Smooth muscle cell (in vitro differentiated cells): ENCODE results near the gene FKBP7. TPM values are rescaled to one million over a fixed set of nuclear protein-coding genes. Genes with fewer than 3 reads are reported as not detected.

Experiments used
- DNase-seq: peaks from one replicate; lab custom pipeline; 2025; ENCODE audit not compliant: unreplicated experiment; lab: John Stamatoyannopoulos, UW
- H2AFZ ChIP-seq: fragments of 200-600 bp; sonication (generic); 2 replicates; pipeline ENCODE4 v1.6.0; 2016; ENCODE audit warnings: antibody characterized with exemption, low read depth, mild to moderate bottlenecking
- H3F3A ChIP-seq: fragments of 200-600 bp; sonication (generic); 2 replicates; pipeline ENCODE4 v1.6.0; 2017; ENCODE audit warnings: antibody characterized with exemption, low read depth
- H3K27ac ChIP-seq: fragments of 200-600 bp; sonication (generic); 2 replicates; pipeline ENCODE4 v1.5.1; 2016; ENCODE audit warnings: low read depth, mild to moderate bottlenecking
- H3K27me3 ChIP-seq: fragments of 200-600 bp; sonication (generic); 2 replicates; pipeline ENCODE4 v1.6.1; 2016; ENCODE audit warnings: low read depth, mild to moderate bottlenecking
- H3K36me3 ChIP-seq: fragments of 200-600 bp; sonication (generic); 2 replicates; pipeline ENCODE4 v1.5.1; 2016; ENCODE audit warnings: low read depth
- H3K4me1 ChIP-seq: fragments of 200-600 bp; sonication (generic); 2 replicates; pipeline ENCODE4 v1.5.1; 2016; ENCODE audit warnings: low read depth
- H3K4me2 ChIP-seq: fragments of 200-600 bp; sonication (generic); 2 replicates; pipeline ENCODE4 v1.6.0; 2016; ENCODE audit warnings: mild to moderate bottlenecking
- H3K4me3 ChIP-seq: fragments of 200-600 bp; sonication (generic); 2 replicates; pipeline ENCODE4 v1.5.1; 2016; ENCODE audit warnings: mild to moderate bottlenecking
- H3K79me2 ChIP-seq: fragments of 200-600 bp; sonication (generic); 2 replicates; pipeline ENCODE4 v1.6.0; 2016; ENCODE audit warnings: low read depth, mild to moderate bottlenecking
- H3K9ac ChIP-seq: fragments of 200-600 bp; sonication (generic); 2 replicates; pipeline ENCODE4 v1.6.0; 2016; ENCODE audit warnings: low read depth
- H3K9me3 ChIP-seq: fragments of 200-600 bp; sonication (generic); replicated peaks from 2 replicates; pipeline ENCODE4 v1.5.1; 2016; ENCODE audit warnings: low read depth
- H4K20me1 ChIP-seq: fragments of 200-600 bp; sonication (generic); 2 replicates; pipeline ENCODE4 v1.6.0; 2016; ENCODE audit warnings: low read depth
- WGBS: methylation state at CpG from one replicate; pipeline ENCODE4 v1.1.7; 2016; ENCODE audit warnings: low lambda C conversion rate; 5-methylcytosine and 5-hydroxymethylcytosine counted together
- polyA plus RNA-seq: library from polyadenylated mRNA; unstranded; fragments of >200 nt; fragmentation: Nextera tagmentation; extraction: Ambion mirVana; gene quantifications from 2 replicates; pipeline ENCODE4 v1.2.1, GENCODE V29; 2016
- total RNA-seq: library from RNA; depleted of rRNA; stranded (reverse); fragments of >200 nt; gene quantifications from 2 replicates; pipeline ENCODE4 v1.2.3, GENCODE V29; 2014
- TF ChIP-seq, protein P1 (sequence below): fragments of 200-600 bp; sonication (generic); IDR thresholded peaks from 2 replicates; pipeline ENCODE4 v1.5.1; 2017; ENCODE audit warnings: borderline replicate concordance, mild to moderate bottlenecking, antibody characterized with exemption; ENCODE audit not compliant: insufficient read depth, poor library complexity, severe bottlenecking

FKBP7 gene
- total and polyA plus RNA-seq, 2 experiments from 2014 or later, result 125 to 213 TPM

DNA sequence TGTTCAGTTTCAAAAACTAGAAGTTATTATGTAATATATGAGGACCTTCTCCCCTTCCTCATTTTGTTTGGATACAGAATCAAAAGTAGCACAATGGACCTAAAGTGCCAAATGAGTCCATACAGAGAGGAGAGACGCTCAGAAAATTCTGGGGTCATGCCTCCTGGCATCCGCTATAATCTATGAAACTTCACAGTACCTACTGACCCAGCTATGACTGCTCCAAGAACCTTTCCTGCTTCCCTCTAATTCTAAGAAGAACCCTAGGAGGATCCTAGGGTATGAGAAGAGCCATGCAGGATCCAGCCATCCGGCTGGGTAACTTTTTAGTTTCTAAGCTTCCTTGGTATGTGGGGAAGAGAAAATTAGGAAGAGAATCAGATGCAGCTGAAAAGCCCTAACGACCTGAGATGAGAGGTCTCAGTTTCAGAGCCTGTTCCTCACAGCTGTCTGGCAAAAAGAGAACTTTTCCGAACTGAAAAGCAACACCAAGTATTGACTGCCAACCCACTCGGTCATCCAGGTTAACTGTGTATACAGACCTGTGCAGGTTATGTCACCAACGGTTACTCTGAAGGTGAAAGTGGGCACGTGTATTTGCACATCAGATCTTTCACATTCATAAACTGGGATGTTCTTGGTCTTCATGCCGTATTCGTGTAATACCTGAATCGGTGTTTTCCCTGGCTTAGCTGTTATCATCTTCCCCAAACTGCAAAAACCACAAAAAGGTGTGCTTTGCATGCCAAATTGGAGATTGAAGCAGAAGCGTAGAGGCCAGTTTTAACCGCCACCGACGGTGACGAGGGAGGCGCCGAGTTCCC lies 28.5 kb downstream of the FKBP7 start:
- Histone ChIP-seq H3K4me1 (peaks cover 10% of the 10 kb centered on the region), H3K27me3 (no peaks in the 10 kb centered on the region), H3K9ac (peak overlapping the region; percentile 98), H3K4me2 (peak overlapping the region; percentile 98), H3K9me3 (no peaks in the 10 kb centered on the region), H3K79me2 (peaks cover 29% of the 10 kb centered on the region), H3K27ac (peak overlapping the region; percentile 96), H3K4me3 (peak overlapping the region; percentile 92), H2AFZ (peak overlapping the region; percentile 69), H3K36me3 (peaks cover 14% of the 10 kb centered on the region), H4K20me1 (peaks cover 29% of the 10 kb centered on the region), H3F3A (peaks cover 5% of the 10 kb centered on the region)
- WGBS, result 18% methylated on average over 18 of the region's 18 CpGs
- TF ChIP-seq, protein P1, sequence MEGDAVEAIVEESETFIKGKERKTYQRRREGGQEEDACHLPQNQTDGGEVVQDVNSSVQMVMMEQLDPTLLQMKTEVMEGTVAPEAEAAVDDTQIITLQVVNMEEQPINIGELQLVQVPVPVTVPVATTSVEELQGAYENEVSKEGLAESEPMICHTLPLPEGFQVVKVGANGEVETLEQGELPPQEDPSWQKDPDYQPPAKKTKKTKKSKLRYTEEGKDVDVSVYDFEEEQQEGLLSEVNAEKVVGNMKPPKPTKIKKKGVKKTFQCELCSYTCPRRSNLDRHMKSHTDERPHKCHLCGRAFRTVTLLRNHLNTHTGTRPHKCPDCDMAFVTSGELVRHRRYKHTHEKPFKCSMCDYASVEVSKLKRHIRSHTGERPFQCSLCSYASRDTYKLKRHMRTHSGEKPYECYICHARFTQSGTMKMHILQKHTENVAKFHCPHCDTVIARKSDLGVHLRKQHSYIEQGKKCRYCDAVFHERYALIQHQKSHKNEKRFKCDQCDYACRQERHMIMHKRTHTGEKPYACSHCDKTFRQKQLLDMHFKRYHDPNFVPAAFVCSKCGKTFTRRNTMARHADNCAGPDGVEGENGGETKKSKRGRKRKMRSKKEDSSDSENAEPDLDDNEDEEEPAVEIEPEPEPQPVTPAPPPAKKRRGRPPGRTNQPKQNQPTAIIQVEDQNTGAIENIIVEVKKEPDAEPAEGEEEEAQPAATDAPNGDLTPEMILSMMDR, result no peak
- DNase-seq, result no peak

DNA sequence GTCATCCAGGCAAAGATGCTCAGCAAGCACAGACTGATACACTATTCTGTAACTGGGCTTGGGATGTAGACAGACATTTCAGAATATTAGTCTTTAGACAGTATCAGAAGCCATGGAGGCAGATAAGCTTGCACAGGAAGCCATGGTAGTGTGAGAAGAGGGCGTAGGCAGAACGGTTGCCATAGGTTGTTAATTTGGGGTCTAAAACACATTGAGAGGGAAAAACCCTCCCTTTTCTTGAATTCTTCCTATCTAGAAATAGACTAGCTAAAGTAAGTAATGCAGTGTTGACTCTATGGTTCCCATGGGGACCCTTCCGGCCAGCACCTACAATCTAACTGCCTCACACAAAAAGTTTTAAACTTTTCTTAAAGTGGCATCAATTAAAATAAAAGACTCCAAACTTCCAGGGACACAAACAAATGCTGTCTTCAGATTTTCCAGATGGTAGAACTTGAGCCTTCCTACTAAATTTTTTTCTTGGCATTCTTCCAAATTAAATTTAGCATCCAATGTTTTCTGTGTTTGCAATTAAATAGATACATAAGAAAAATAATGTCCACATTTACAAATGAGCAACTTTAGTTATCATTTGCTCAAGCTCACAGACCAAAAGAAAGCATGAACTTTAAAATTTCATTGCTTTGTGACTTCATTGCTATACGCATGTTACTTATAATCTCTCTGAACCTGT lies 29.3 kb downstream of the FKBP7 start:
- Histone ChIP-seq H3K79me2 (peaks cover 29% of the 10 kb centered on the region), H3K4me3 (peak overlapping the region; percentile 92)

DNA sequence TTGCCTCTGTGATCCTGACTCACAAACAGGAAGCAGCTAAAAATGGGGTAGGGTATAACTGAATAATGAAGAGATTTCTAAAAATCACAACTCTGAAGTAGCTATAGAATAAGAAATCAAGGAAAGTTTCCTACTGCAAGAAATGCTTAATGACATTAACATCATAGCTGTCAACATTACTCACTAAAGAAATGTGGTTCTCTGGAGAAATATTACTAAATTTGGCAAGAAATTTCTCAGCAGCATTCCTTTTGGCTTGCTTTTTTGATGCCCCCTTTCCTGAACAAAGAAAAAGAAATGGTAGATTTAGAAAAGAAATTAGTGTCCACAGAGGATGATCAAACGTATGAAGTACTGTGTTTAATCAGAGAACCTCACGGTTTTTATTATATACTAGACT lies 37.0 kb downstream of the FKBP7 start:
- no peak for DNase-seq
- WGBS, result 99% methylated on average over 2 of the region's 2 CpGs
- Histone ChIP-seq H2AFZ (no peak overlapping the region), H3K9me3 (no peaks in the 10 kb centered on the region), H3K36me3 (peaks cover 29% of the 10 kb centered on the region), H4K20me1 (peaks cover 5% of the 10 kb centered on the region), H3K4me2 (no peak overlapping the region), H3F3A (peaks cover 28% of the 10 kb centered on the region), H3K4me1 (peaks cover 9% of the 10 kb centered on the region), H3K79me2 (no peaks in the 10 kb centered on the region), H3K27ac (no peak overlapping the region), H3K27me3 (no peaks in the 10 kb centered on the region), H3K9ac (no peak overlapping the region), H3K4me3 (no peak overlapping the region)
- TF ChIP-seq, protein P1, result no peak

More for the DNA sequence above, 29.3 kb downstream of the FKBP7 start:
- no peaks in the 10 kb centered on the region for H3K9me3 ChIP-seq
- peaks cover 21% of the 10 kb centered on the region for H3K36me3 ChIP-seq
- peak overlapping the region; percentile 98 for H3K4me2 ChIP-seq
- peaks cover 29% of the 10 kb centered on the region for H4K20me1 ChIP-seq
- H3K27ac ChIP-seq, result peak overlapping the region; percentile 96
- peaks cover 9% of the 10 kb centered on the region for H3F3A ChIP-seq
- DNase-seq, result no peak
- TF ChIP-seq, protein P1, result no peak
- H3K9ac ChIP-seq, result no peak overlapping the region
- peaks cover 10% of the 10 kb centered on the region for H3K4me1 ChIP-seq
- no peak overlapping the region for H2AFZ ChIP-seq
- H3K27me3 ChIP-seq, result no peaks in the 10 kb centered on the region
- WGBS, result 89% methylated on average over 4 of the region's 4 CpGs
